PFSK-1 (cell line): ENCODE measurements around the gene ADAMTSL4.

Experiments used
- SIN3A ChIP-seq: IDR thresholded peaks from 2 replicates; pipeline ENCODE4 v1.6.1; 2012; ENCODE audit warnings: mild to moderate bottlenecking, low read length, moderate library complexity, borderline replicate concordance; ENCODE audit not compliant: insufficient read depth
- TAF1 ChIP-seq: IDR thresholded peaks from 2 replicates; pipeline ENCODE4 v1.6.1; 2012; ENCODE audit warnings: low read length, control low read depth, borderline replicate concordance; ENCODE audit not compliant: insufficient read depth

GRCh38 chr1:150548632-150549495 is at the start of gene ADAMTSL4:
- TF ChIP-seq SIN3A (no peak), TAF1 (no peak)
